Activated CD4-positive, alpha-beta T cell treated with anti-CD3 and anti-CD28 coated beads, Interleukin-2, amount 50 U/mL, for 24 hours (primary cell): Measurements from ENCODE around the gene GRAP.
"Not testable (repeated sequence)": the region's sequence is repeated elsewhere in the genome, so short reads cannot be mapped to it uniquely, and the experiment has no call there.

ENCODE experiments used
- DNase-seq, 2 donors: peaks; one replicate each; pipeline ENCODE4 v3.0.0-alpha.2; 2020; ENCODE audit warnings: low read depth in 1 of 2, low spot score in 1 of 2

GRAP gene

GRCh38 chr17:19043032-19043431 is 3.7 kb downstream of the GRAP start:
- not testable (repeated sequence) for DNase-seq

- not testable (repeated sequence) for DNase-seq
Measured at GRCh38 chr17:19042369-19042768, 4.4 kb downstream of the GRAP start.

GRCh38 chr17:19041871-19042270 is 4.9 kb downstream of the GRAP start:
- DNase-seq = not testable (repeated sequence)

GRCh38 chr17:19040350-19040749 is 6.4 kb downstream of the GRAP start:
- not testable (repeated sequence) for DNase-seq

- not testable (repeated sequence) for DNase-seq
Measured at GRCh38 chr17:19038730-19039129, 8.0 kb downstream of the GRAP start.

- not testable (repeated sequence) for DNase-seq
Measured at GRCh38 chr17:19038007-19038406, 8.8 kb downstream of the GRAP start.

GRCh38 chr17:19037547-19037946 is 9.2 kb downstream of the GRAP start:
- DNase-seq = not testable (repeated sequence)

GRCh38 chr17:19036186-19036585 is 10.6 kb downstream of the GRAP start:
- DNase-seq = not testable (repeated sequence)

GRCh38 chr17:19032377-19032988 is 14.3 kb downstream of the GRAP start:
- DNase-seq = not testable (repeated sequence)

GRCh38 chr17:19031729-19032128 is 15.0 kb downstream of the GRAP start:
- DNase-seq = peak in 1 of 2 donors; percentile 32

- not testable (repeated sequence) for DNase-seq
Measured at GRCh38 chr17:19030771-19031449, 15.8 kb downstream of the GRAP start.

GRCh38 chr17:19029740-19030139 is 17.0 kb downstream of the GRAP start:
- DNase-seq = not testable (repeated sequence)

- not testable (repeated sequence) for DNase-seq
Measured at GRCh38 chr17:19028671-19029070, 18.1 kb downstream of the GRAP start.

- no peak for DNase-seq
Measured at GRCh38 chr17:19024101-19025078, 22.4 kb downstream of the GRAP start.

- DNase-seq = no peak
Measured at GRCh38 chr17:19023209-19023999, 23.4 kb downstream of the GRAP start.

GRCh38 chr17:19022747-19023146 is 24.0 kb downstream of the GRAP start:
- DNase-seq = no peak

- DNase-seq = no peak
Measured at GRCh38 chr17:19022128-19022527, 24.6 kb downstream of the GRAP start.

GRCh38 chr17:19021622-19022083 is 25.1 kb downstream of the GRAP start:
- DNase-seq = peak in 1 of 2 donors; percentile 37

GRCh38 chr17:19021011-19021621 is 25.6 kb downstream of the GRAP start:
- DNase-seq = not testable (repeated sequence)

GRCh38 chr17:19020016-19020415 is 26.7 kb downstream of the GRAP start:
- DNase-seq = no peak
